K562 (cell line): ENCODE data around the gene RBM5. TPM values are rescaled to one million over a fixed set of nuclear protein-coding genes. Genes with fewer than 3 reads are reported as not detected.
A peak's percentile ranks its signal among the peaks of the same experiment; 100 is the strongest.

Source experiments
- CBX3 ChIP-seq, 2 experiments: IDR thresholded peaks; 1 replicate in 1 of 2; 2 replicates in 1 of 2; pipeline ENCODE4 v1.6.1; 2012; ENCODE audit warnings: inconsistent platforms in 2 of 2, low read length in 2 of 2, borderline replicate concordance in 1 of 2, control low read depth in 1 of 2
- CTBP1 ChIP-seq: fragments of 450-650 bp; IDR thresholded peaks from 2 replicates; pipeline ENCODE4 v1.6.1; 2016; ENCODE audit warnings: borderline replicate concordance
- DNMT1 ChIP-seq: fragments of 450-650 bp; IDR thresholded peaks from 2 replicates; pipeline ENCODE4 v1.6.1; 2016; ENCODE audit warnings: antibody characterized with exemption, mild to moderate bottlenecking
- ERF ChIP-seq: fragments of 450-650 bp; formaldehyde crosslinking; IDR thresholded peaks from 2 replicates; pipeline ENCODE4 v1.4.0; 2020; ENCODE audit warnings: mild to moderate bottlenecking, mixed read lengths
- HDAC6 ChIP-seq: IDR thresholded peaks from 2 replicates; pipeline ENCODE4 v1.6.1; 2012; ENCODE audit warnings: low read depth, mild to moderate bottlenecking, control low read depth, inconsistent platforms, low read length, moderate library complexity
- HNRNPL ChIP-seq: fragments of 200-400 bp; formaldehyde crosslinking; IDR thresholded peaks from 2 replicates; pipeline ENCODE4 v1.6.1; 2017; ENCODE audit warnings: low read depth, mild to moderate bottlenecking, low read length
- JUNB ChIP-seq: fragments of 450-650 bp; formaldehyde crosslinking; conservative IDR thresholded peaks from 2 replicates; pipeline ENCODE4 v1.4.0; 2020; ENCODE audit warnings: mild to moderate bottlenecking
- KLF10 ChIP-seq: fragments of 250-450 bp; sonication (Bioruptor Pico); IDR thresholded peaks from 2 replicates; pipeline ENCODE4 v1.6.1; 2021; ENCODE audit warnings: matching md5 sums
- KLF6 ChIP-seq: fragments of 250-450 bp; sonication (Bioruptor Pico); IDR thresholded peaks from 2 replicates; pipeline ENCODE4 v1.4.0; 2020; ENCODE audit warnings: mild to moderate bottlenecking, moderate library complexity, borderline replicate concordance
- MEF2D ChIP-seq: conservative IDR thresholded peaks from 2 replicates; pipeline ENCODE4 v1.6.1; 2016; ENCODE audit warnings: low read depth, missing genetic modification characterization, missing compliant biosample characterization
- PHTF2 ChIP-seq: fragments of 250-450 bp; sonication (Bioruptor Pico); IDR thresholded peaks from 2 replicates; pipeline ENCODE4 v1.5.0; 2021; ENCODE audit warnings: mild to moderate bottlenecking
- XRCC3 ChIP-seq: fragments of 450-650 bp; IDR thresholded peaks from 2 replicates; pipeline ENCODE4 v1.6.1; 2017; ENCODE audit warnings: mild to moderate bottlenecking, moderate library complexity
- ZNF121 ChIP-seq: sonication (generic); formaldehyde crosslinking; conservative IDR thresholded peaks from 2 replicates; pipeline ENCODE4 v1.8.0; 2022; ENCODE audit warnings: missing genetic modification reagents
- ZNF347 ChIP-seq: fragments of 450-650 bp; formaldehyde crosslinking; IDR thresholded peaks from 2 replicates; pipeline ENCODE4 v1.4.0; 2020; ENCODE audit warnings: low read depth, mild to moderate bottlenecking, moderate library complexity
- polyA plus RNA-seq, 8 experiments: library from polyadenylated mRNA; depleted of rRNA in 4 of 8; stranded (reverse) in 5 of 8; unstranded in 3 of 8; fragments of >200 nt; fragmentation: Nextera tagmentation in 2 of 8; fragmentation: Illumina TruSeq in 1 of 8; extraction: Ambion mirVana in 2 of 8; extraction: Trizol in 1 of 8; gene quantifications; 2 replicates each; pipeline versions ENCODE4 v1.2.1 to v1.2.3, GENCODE V29; 2011 to 2014; ENCODE audit warnings: inconsistent platforms in 1 of 8, missing spikeins in 1 of 8
- total RNA-seq, 7 experiments: library from RNA; depleted of rRNA in 6 of 7; stranded (reverse); fragments of >200 nt in 6 of 7; fragmentation: Illumina TruSeq in 2 of 7; extraction: Trizol in 2 of 7; gene quantifications; 2 replicates each; pipeline versions ENCODE4 v1.2.1 to v1.2.3, GENCODE V29; 2011 to 2021; ENCODE audit warnings: low replicate concordance in 1 of 7
- TF ChIP-seq, protein P1 (sequence below): fragments of 150-350 bp; IDR thresholded peaks from 2 replicates; pipeline ENCODE4 v1.6.1; 2014; ENCODE audit warnings: low read depth, mild to moderate bottlenecking, low read length, borderline replicate concordance
- TF ChIP-seq, protein P2 (sequence below): fragments of 250-450 bp; sonication (Bioruptor Pico); IDR thresholded peaks from 2 replicates; pipeline ENCODE4 v1.4.0; 2020
- TF ChIP-seq, protein P3 (sequence below): fragments of 450-650 bp; IDR thresholded peaks from 2 replicates; pipeline ENCODE4 v1.7.0; 2016; ENCODE audit warnings: borderline replicate concordance
- TF ChIP-seq, protein P4 (sequence below), 2 experiments: fragments of 450-650 bp in 1 of 2; IDR thresholded peaks; 2 replicates each; pipeline ENCODE4 v1.6.1; 2011 to 2017; ENCODE audit warnings: low read depth in 2 of 2, antibody characterized with exemption in 1 of 2, borderline replicate concordance in 1 of 2, low read length in 1 of 2, mild to moderate bottlenecking in 1 of 2, mixed read lengths in 1 of 2; ENCODE audit not compliant: control insufficient read depth in 1 of 2

RBM5 gene
- total and polyA plus RNA-seq, 9 of the 15 experiments (the other 6 are each of a cell fraction or from before 2014, with no cell fraction given), result 24.5 to 153 (median 81.6) TPM

DNA sequence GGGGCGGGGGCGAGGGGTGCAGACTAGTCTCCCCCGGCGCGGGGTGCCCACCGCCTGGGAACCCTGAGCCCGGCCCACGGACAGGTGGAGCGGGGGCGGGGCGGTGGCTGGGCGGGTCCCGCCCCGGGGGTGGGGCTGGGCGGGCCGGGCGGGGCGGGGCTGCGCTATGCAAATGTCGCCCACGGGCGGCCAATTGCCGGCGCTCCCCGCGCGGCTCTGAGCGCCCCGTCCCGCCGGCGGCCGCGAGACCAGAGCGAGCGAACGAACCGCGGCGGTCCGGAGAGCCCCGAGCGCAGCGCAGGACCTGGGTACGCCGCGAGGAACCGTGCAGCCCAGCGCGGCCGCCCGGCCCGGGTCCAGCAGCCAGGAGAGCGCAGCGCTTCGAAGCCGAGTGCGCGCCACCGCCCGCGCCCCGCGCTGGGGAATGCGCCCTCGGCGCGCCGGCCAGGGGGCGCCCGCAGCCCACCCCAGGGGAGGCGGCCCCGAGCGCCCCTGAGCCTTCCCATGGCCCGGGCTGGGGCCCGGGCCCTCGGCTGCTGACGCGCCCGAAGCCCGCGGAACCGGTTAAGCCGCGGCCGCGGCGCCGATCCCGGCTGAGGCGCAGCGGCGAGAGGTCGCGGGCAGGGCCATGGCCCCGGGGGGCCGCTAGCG is 66.2 kb downstream of the RBM5 start, which contains the start of gene SEMA3F (continued):
- TF ChIP-seq, protein P1, sequence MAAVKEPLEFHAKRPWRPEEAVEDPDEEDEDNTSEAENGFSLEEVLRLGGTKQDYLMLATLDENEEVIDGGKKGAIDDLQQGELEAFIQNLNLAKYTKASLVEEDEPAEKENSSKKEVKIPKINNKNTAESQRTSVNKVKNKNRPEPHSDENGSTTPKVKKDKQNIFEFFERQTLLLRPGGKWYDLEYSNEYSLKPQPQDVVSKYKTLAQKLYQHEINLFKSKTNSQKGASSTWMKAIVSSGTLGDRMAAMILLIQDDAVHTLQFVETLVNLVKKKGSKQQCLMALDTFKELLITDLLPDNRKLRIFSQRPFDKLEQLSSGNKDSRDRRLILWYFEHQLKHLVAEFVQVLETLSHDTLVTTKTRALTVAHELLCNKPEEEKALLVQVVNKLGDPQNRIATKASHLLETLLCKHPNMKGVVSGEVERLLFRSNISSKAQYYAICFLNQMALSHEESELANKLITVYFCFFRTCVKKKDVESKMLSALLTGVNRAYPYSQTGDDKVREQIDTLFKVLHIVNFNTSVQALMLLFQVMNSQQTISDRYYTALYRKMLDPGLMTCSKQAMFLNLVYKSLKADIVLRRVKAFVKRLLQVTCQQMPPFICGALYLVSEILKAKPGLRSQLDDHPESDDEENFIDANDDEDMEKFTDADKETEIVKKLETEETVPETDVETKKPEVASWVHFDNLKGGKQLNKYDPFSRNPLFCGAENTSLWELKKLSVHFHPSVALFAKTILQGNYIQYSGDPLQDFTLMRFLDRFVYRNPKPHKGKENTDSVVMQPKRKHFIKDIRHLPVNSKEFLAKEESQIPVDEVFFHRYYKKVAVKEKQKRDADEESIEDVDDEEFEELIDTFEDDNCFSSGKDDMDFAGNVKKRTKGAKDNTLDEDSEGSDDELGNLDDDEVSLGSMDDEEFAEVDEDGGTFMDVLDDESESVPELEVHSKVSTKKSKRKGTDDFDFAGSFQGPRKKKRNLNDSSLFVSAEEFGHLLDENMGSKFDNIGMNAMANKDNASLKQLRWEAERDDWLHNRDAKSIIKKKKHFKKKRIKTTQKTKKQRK, result no peak
- TF ChIP-seq ERF (CRISPR knock-in tag), result no peak
- no peak for TF ChIP-seq XRCC3
- no peak for TF ChIP-seq CBX3 (IDR thresholded peaks at IDR 0.05; ENCODE audit: borderline replicate concordance in 1 of 2, low read length in 2 of 2)
- TF ChIP-seq, protein P2, sequence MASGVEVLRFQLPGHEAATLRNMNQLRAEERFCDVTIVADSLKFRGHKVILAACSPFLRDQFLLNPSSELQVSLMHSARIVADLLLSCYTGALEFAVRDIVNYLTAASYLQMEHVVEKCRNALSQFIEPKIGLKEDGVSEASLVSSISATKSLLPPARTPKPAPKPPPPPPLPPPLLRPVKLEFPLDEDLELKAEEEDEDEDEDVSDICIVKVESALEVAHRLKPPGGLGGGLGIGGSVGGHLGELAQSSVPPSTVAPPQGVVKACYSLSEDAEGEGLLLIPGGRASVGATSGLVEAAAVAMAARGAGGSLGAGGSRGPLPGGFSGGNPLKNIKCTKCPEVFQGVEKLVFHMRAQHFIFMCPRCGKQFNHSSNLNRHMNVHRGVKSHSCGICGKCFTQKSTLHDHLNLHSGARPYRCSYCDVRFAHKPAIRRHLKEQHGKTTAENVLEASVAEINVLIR, result no peak
- TF ChIP-seq MEF2D, result no peak
- peak; percentile 83 for TF ChIP-seq CTBP1
- TF ChIP-seq KLF10 (CRISPR knock-in tag), result no peak
- TF ChIP-seq HDAC6, result no peak
- no peak for TF ChIP-seq JUNB
- TF ChIP-seq ZNF347, result no peak
- no peak for TF ChIP-seq HNRNPL
- TF ChIP-seq, protein P3, sequence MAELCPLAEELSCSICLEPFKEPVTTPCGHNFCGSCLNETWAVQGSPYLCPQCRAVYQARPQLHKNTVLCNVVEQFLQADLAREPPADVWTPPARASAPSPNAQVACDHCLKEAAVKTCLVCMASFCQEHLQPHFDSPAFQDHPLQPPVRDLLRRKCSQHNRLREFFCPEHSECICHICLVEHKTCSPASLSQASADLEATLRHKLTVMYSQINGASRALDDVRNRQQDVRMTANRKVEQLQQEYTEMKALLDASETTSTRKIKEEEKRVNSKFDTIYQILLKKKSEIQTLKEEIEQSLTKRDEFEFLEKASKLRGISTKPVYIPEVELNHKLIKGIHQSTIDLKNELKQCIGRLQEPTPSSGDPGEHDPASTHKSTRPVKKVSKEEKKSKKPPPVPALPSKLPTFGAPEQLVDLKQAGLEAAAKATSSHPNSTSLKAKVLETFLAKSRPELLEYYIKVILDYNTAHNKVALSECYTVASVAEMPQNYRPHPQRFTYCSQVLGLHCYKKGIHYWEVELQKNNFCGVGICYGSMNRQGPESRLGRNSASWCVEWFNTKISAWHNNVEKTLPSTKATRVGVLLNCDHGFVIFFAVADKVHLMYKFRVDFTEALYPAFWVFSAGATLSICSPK, result no peak
- no peak for TF ChIP-seq ZNF121 (CRISPR knock-in tag)
- no peak for TF ChIP-seq DNMT1
- no peak for TF ChIP-seq KLF6 (CRISPR knock-in tag)
- TF ChIP-seq PHTF2 (CRISPR knock-in tag), result no peak
- TF ChIP-seq, protein P4, sequence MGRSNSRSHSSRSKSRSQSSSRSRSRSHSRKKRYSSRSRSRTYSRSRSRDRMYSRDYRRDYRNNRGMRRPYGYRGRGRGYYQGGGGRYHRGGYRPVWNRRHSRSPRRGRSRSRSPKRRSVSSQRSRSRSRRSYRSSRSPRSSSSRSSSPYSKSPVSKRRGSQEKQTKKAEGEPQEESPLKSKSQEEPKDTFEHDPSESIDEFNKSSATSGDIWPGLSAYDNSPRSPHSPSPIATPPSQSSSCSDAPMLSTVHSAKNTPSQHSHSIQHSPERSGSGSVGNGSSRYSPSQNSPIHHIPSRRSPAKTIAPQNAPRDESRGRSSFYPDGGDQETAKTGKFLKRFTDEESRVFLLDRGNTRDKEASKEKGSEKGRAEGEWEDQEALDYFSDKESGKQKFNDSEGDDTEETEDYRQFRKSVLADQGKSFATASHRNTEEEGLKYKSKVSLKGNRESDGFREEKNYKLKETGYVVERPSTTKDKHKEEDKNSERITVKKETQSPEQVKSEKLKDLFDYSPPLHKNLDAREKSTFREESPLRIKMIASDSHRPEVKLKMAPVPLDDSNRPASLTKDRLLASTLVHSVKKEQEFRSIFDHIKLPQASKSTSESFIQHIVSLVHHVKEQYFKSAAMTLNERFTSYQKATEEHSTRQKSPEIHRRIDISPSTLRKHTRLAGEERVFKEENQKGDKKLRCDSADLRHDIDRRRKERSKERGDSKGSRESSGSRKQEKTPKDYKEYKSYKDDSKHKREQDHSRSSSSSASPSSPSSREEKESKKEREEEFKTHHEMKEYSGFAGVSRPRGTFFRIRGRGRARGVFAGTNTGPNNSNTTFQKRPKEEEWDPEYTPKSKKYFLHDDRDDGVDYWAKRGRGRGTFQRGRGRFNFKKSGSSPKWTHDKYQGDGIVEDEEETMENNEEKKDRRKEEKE (IDR thresholded peaks at IDR 0.05; ENCODE audit: borderline replicate concordance in 1 of 2, control insufficient read depth in 1 of 2, low read depth in 2 of 2, low read length in 1 of 2), result no peak
